K562 (cell line): Measurements from ENCODE around the gene ETNK2. TPM values are rescaled to one million over a fixed set of nuclear protein-coding genes. Genes with fewer than 3 reads are reported as not detected.

ENCODE experiments used
- ATAC-seq: fragments of 200-7000 bp; cut with Tn5 transposase; 3 replicates; pipeline ENCODE4 v1.9.1; 2020; ENCODE audit warnings: moderate library complexity
- BruUV-seq: library from RNA; stranded (reverse); fragments of 400-500 nt; replicated peaks from 2 replicates; lab custom pipeline; 2021; lab: Mats Ljungman, UMichigan
- CTCF ChIA-PET: fragments of 300-600 bp; formaldehyde crosslinking; extraction: SDS; loops from one replicate; lab custom pipeline; 2021; ENCODE audit warnings: low intra/inter-chr PET ratio; lab: Yijun Ruan, JAX
- POLR2A ChIA-PET: fragments of 300-600, 350-650 bp; sonication (Branson Sonifier 250); formaldehyde crosslinking; extraction: SDS; loops from one replicate; lab custom pipeline; 2021; ENCODE audit warnings: antibody characterized with exemption, inconsistent platforms; lab: Yijun Ruan, JAX
- DNase-seq, 4 experiments: peaks; one replicate each; pipeline versions ENCODE4 v3.0.0 to v3.0.0-alpha.2; 2011 to 2018; ENCODE audit warnings: low spot score in 3 of 4, mixed read lengths in 3 of 4; ENCODE audit errors: extremely low read depth in 1 of 4
- FAIRE-seq: peaks from 2 replicates; lab custom pipeline; 2011; peaks lifted over from hg19 to GRCh38; lab: Jason Lieb, UNC
- H2AFZ ChIP-seq: 2 replicates; pipeline ENCODE4 v1.6.0; 2011; ENCODE audit warnings: low read depth, low read length, control low read depth, inconsistent platforms
- H3K27ac ChIP-seq: fragments of 200-600 bp; 3 replicates; pipeline ENCODE4 v1.8.0; 2011; ENCODE audit warnings: low read depth, mild to moderate bottlenecking, control low read depth, inconsistent platforms, low read length, moderate library complexity, mixed read lengths; ENCODE audit errors: extremely low read depth
- H3K27me3 ChIP-seq, 2 experiments: fragments of 300-600 bp in 1 of 2; 2 replicates in 1 of 2; 3 replicates in 1 of 2; pipeline versions ENCODE4 v1.6.0 to v1.8.0; 2011; ENCODE audit warnings: inconsistent platforms in 2 of 2, low read length in 2 of 2, mild to moderate bottlenecking in 1 of 2, mixed read lengths in 1 of 2, moderate library complexity in 1 of 2; ENCODE audit not compliant: control insufficient read depth in 2 of 2, insufficient read depth in 2 of 2
- H3K36me3 ChIP-seq: fragments of 300-600 bp; 3 replicates; pipeline ENCODE4 v1.8.0; 2011; ENCODE audit warnings: mild to moderate bottlenecking, low read length, inconsistent platforms; ENCODE audit not compliant: control insufficient read depth, insufficient read depth
- H3K4me1 ChIP-seq, 2 experiments: fragments of 200-600 bp in 1 of 2; replicated peaks in 1 of 2; 2 replicates in 1 of 2; 3 replicates in 1 of 2; pipeline versions ENCODE4 v1.5.1 to v1.8.0; 2011; ENCODE audit warnings: inconsistent platforms in 2 of 2, low read length in 2 of 2, mild to moderate bottlenecking in 1 of 2, mixed read lengths in 1 of 2, moderate library complexity in 1 of 2; ENCODE audit not compliant: control insufficient read depth in 2 of 2, insufficient read depth in 2 of 2
- H3K4me2 ChIP-seq: 2 replicates; pipeline ENCODE4 v1.6.1; 2011; ENCODE audit warnings: low read length, control low read depth, inconsistent platforms, mixed read lengths; ENCODE audit not compliant: insufficient read depth
- H3K4me3 ChIP-seq: fragments of 200-600 bp; sonication (generic), shearing (Covaris generic); 2 replicates; pipeline ENCODE4 v1.5.1; 2016; ENCODE audit warnings: control low read depth, inconsistent platforms
- H3K79me2 ChIP-seq: fragments of 200-600 bp; 3 replicates; pipeline ENCODE4 v1.8.0; 2011; ENCODE audit warnings: low read length, inconsistent platforms; ENCODE audit not compliant: control insufficient read depth, insufficient read depth
- H3K9ac ChIP-seq, 2 experiments: 2 replicates each; pipeline versions ENCODE4 v1.6.0 to v1.6.1; 2011; ENCODE audit warnings: low read depth in 2 of 2, low read length in 2 of 2, control low read depth in 1 of 2, inconsistent platforms in 1 of 2, mild to moderate bottlenecking in 1 of 2, mixed read lengths in 1 of 2; ENCODE audit not compliant: insufficient read depth in 1 of 2
- H3K9me1 ChIP-seq: one replicate; pipeline ENCODE4 v1.6.0; 2011; ENCODE audit warnings: inconsistent platforms, mild to moderate bottlenecking, low read length, moderate library complexity; ENCODE audit not compliant: control insufficient read depth, insufficient read depth
- H3K9me3 ChIP-seq: replicated peaks from 2 replicates; pipeline ENCODE4 v1.5.1; 2011; ENCODE audit warnings: low read depth, low read length, inconsistent platforms; ENCODE audit not compliant: control insufficient read depth, insufficient read depth
- H4K20me1 ChIP-seq: replicated peaks from 2 replicates; pipeline ENCODE4 v1.6.1; 2011; ENCODE audit warnings: low read length, inconsistent platforms, mixed read lengths; ENCODE audit not compliant: control insufficient read depth, insufficient read depth
- ATF1 ChIP-seq, 2 experiments: fragments of 450-650 bp in 1 of 2; IDR thresholded peaks; 2 replicates each; pipeline ENCODE4 v1.6.1; 2016; ENCODE audit warnings: missing compliant biosample characterization in 1 of 2, missing genetic modification characterization in 1 of 2
- BRD9 ChIP-seq: fragments of 450-650 bp; IDR thresholded peaks from 2 replicates; pipeline ENCODE4 v1.6.1; 2018; ENCODE audit warnings: low read depth; ENCODE audit not compliant: partially characterized antibody
- DNMT1 ChIP-seq: fragments of 450-650 bp; IDR thresholded peaks from 2 replicates; pipeline ENCODE4 v1.6.1; 2016; ENCODE audit warnings: antibody characterized with exemption, mild to moderate bottlenecking
- HMGXB4 ChIP-seq: sonication (generic); formaldehyde crosslinking; IDR thresholded peaks from 2 replicates; pipeline ENCODE4 v1.8.1; 2023; ENCODE audit warnings: mild to moderate bottlenecking, missing genetic modification reagents
- TAF15 ChIP-seq: fragments of 200-400 bp; formaldehyde crosslinking; IDR thresholded peaks from 2 replicates; pipeline ENCODE4 v1.6.1; 2017; ENCODE audit warnings: mild to moderate bottlenecking, low read depth, low read length, moderate library complexity
- TSC22D4 ChIP-seq: fragments of 450-650 bp; IDR thresholded peaks from 2 replicates; pipeline ENCODE4 v1.6.1; 2016; ENCODE audit warnings: missing genetic modification characterization, missing biosample characterization, control low read depth
- ZNF12 ChIP-seq: sonication (generic); formaldehyde crosslinking; IDR thresholded peaks from 2 replicates; pipeline ENCODE4 v1.4.0; 2020; ENCODE audit warnings: mild to moderate bottlenecking, missing genetic modification reagents
- WGBS: fragments of 100-300 bp; shearing (Covaris generic); methylation state at CpG from one replicate; pipeline ENCODE4 v1.1.6; 2016; ENCODE audit warnings: low coverage, mixed read lengths; ENCODE audit not compliant: insufficient coverage; ENCODE audit errors: missing lambda C conversion rate; 5-methylcytosine and 5-hydroxymethylcytosine counted together
- in situ Hi-C: fragments of 300-500 bp; cut with MboI; formaldehyde crosslinking; loops from 4 replicates; pipeline ENCODE4 v1.15.0; 2018; ENCODE audit warnings: inconsistent platforms, mixed read lengths
- intact Hi-C: fragments of 100-400 bp; cut with micrococcal nuclease; formaldehyde crosslinking; loops from 2 replicates; pipeline ENCODE4 v1.14.2; 2022
- polyA plus RNA-seq, 8 experiments: library from polyadenylated mRNA; depleted of rRNA in 4 of 8; stranded (reverse) in 5 of 8; unstranded in 3 of 8; fragments of >200 nt; fragmentation: Nextera tagmentation in 2 of 8; fragmentation: Illumina TruSeq in 1 of 8; extraction: Ambion mirVana in 2 of 8; extraction: Trizol in 1 of 8; gene quantifications; 2 replicates each; pipeline versions ENCODE4 v1.2.1 to v1.2.3, GENCODE V29; 2011 to 2014; ENCODE audit warnings: inconsistent platforms in 1 of 8, missing spikeins in 1 of 8
- total RNA-seq, 7 experiments: library from RNA; depleted of rRNA in 6 of 7; stranded (reverse); fragments of >200 nt in 6 of 7; fragmentation: Illumina TruSeq in 2 of 7; extraction: Trizol in 2 of 7; gene quantifications; 2 replicates each; pipeline versions ENCODE4 v1.2.1 to v1.2.3, GENCODE V29; 2011 to 2021; ENCODE audit warnings: low replicate concordance in 1 of 7

Gene ETNK2
- total and polyA plus RNA-seq, 9 of the 15 experiments (the other 6 are each of a cell fraction or from before 2014, with no cell fraction given), result 0.03 to 0.38 (median 0.13) TPM; not detected in 4

- Histone ChIP-seq H2AFZ (no peak overlapping the region), H3K36me3 (no peaks in the 10 kb centered on the region), H3K79me2 (no peaks in the 10 kb centered on the region), H3K9me3 (no peaks in the 10 kb centered on the region), H3K4me3 (no peak overlapping the region), H3K9ac (no peak overlapping the region), H3K4me1 (peaks cover 0 to 8% of the 10 kb centered on the region in 2 experiments; a peak in 2 of 5 replicates), H3K27me3 (peaks cover 19 to 51% of the 10 kb centered on the region in 2 experiments), H4K20me1 (peaks cover 6% of the 10 kb centered on the region; the same call in 1 of the 2 replicates), H3K9me1 (no peaks in the 10 kb centered on the region), H3K4me2 (no peak overlapping the region)
- FAIRE-seq, result no peak
- BruUV-seq, result no TSS peak
- ChIA-PET POLR2A (no interaction called here), CTCF (no interaction called here)
- ATAC-seq, result no peak
- 2% methylated on average over 11 of the region's 11 CpGs for WGBS
- intact Hi-C loops (no loop called here), in situ Hi-C loops (no loop called here)
- TF ChIP-seq HMGXB4 (CRISPR knock-in tag) (no peak), DNMT1 (no peak), ZNF12 (no peak), BRD9 (no peak), ATF1 (CRISPR knock-in tag; IDR thresholded peaks at IDR 0.05) (no peak), ATF1 (tag; IDR thresholded peaks at IDR 0.05) (no peak), TSC22D4 (tag) (no peak), TAF15 (no peak)
- TF ChIP-seq, all 486 proteins: peak for 0
- H3K27ac ChIP-seq, result no peak overlapping the region
- DNase-seq, result no peak
Observed at GRCh38 chr1:204134103-204134502, 17.7 kb downstream of the ETNK2 start.
